DMS153 treated with DMSO at 0.1 percent for 48 hours (cell line): ENCODE data around the gene S100A8.
A peak's percentile ranks its signal among the peaks of the same experiment; 100 is the strongest.
"Not testable (repeated sequence)": the region's sequence is repeated elsewhere in the genome, so short reads cannot be mapped to it uniquely, and the experiment has no call there.

Experiments used
- DNase-seq: peaks from one replicate; lab custom pipeline; 2025; ENCODE audit not compliant: unreplicated experiment; lab: John Stamatoyannopoulos, UW

Gene S100A8

DNA sequence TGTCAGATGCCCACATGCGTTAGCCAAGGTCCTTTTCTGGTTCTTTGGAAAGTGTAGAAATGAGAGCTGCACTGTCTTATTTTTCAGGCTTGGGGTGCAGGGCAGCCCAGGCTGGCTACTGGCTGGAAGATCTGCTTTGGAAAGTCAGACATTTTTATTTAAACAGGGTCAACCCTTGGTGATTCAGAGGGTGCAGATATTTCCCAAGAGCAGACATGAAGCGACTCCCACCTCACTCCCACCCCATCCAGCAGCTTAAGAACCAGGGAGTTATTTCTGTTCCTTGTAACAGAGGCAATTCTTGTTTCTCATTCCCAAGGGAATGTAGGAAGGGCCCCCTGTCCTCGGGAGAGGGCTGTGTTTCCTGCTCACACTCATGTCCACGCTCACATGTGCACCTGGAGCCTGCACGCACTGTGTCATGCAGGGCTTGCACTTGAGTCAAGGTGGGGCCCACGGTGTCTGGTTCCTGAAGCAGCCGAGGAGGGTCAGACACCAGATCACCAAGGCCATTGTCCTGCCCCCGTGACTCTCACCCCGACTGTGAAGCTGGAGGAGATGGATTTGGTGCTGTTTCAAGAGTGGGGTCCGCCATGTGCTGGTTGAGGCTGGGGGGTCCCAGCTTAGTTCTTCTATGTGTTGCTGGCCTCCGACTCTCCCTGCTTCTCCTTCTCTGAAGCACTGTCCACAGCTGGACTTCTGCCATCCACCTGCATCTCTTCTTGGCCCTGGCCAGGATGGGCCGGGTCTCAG lies 26.4 kb upstream of the S100A8 start:
- DNase-seq = no peak

- no peak for DNase-seq
These were observed 25.1 kb upstream of the S100A8 start, which contains the start of gene S100A7A for GRCh38 chr1:153415850-153416570. TSS of gene S100A7A (plus strand) at chr1:153416520. CDS start at chr1:153418083, 1,563 bp downstream.

DNA sequence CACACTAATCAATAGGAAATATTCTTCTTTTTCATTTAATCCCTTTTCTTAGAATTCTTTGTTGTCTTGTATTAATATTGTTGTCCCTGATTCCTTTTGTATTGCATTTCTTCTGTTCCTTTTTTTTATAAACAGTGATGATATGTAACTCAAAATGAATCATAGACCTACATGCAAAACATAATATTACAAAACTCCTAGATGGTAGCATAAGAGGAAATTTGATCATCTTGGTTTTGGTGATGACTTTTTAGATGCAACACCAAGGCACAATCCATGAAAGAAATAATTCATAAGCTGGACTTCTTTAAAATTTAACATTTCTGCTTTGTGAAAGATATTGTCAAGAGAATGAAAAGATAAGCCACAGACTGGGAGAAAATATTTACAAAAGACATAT lies 23.1 kb upstream of the S100A8 start:
- DNase-seq = not testable (repeated sequence)

GRCh38 chr1:153407274-153407673 lies 16.4 kb upstream of the S100A8 start:
- DNase-seq = not testable (repeated sequence)

- not testable (repeated sequence) for DNase-seq
These were observed 15.1 kb upstream of the S100A8 start for GRCh38 chr1:153405825-153406599.

GRCh38 chr1:153404768-153405167 lies 13.9 kb upstream of the S100A8 start:
- no peak for DNase-seq

DNA sequence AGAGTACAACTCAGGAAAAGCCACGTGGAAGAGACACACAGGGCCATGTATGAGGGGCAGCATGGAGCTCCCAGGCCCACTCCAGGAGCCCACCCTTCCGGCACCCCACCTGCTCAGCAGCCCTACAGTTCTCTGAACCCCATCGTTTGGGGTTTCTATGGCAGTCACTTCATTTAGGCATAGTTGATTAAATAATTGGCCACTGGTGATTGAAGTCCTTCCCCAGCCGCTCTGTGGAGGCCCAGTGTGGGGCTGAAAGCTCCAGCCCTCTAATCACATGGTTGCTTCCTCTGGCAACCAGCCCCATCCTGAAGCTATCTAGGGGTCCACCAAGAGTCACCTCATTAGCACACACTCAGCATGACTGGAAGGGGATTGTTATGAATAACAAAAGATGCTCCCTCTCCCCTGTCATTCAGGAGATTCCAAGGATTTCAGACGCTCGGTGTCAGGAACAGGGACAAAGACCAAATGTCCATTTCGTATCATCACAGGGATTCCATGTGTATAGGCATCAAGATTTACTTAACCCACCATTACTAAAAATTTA lies 13.3 kb upstream of the S100A8 start:
- no peak for DNase-seq

DNA sequence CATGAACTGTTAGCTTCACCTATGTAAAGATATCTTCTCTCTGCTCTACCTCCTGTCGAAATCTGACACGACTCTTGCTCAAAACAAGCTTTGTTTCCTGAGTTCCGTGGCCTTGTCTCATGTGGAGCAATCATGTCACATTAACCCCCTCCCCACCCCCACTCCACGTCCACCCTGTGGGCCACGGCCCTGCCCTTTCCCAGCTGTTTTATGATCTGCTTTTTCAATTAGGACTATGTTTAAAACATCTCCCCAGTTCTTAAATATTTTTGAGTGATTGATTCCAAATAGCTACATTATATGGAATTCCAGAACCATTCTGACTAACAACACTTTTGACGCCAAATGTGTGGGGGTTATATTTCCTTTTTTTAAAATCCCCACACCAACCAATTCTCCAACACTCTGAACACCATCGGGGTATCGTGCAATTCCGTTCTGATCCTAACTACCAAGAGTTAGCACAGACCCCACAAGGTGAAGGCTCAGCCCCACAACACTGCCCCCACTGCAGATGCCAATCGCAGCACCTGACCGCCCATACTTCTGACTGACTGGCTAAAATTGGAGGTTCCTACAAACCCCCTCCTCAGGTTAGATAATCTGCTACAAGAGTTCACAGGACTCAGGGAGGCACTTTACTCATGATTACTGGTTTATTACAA lies 12.7 kb upstream of the S100A8 start:
- DNase-seq = no peak

GRCh38 chr1:153402226-153402625 lies 11.4 kb upstream of the S100A8 start:
- no peak for DNase-seq

DNA sequence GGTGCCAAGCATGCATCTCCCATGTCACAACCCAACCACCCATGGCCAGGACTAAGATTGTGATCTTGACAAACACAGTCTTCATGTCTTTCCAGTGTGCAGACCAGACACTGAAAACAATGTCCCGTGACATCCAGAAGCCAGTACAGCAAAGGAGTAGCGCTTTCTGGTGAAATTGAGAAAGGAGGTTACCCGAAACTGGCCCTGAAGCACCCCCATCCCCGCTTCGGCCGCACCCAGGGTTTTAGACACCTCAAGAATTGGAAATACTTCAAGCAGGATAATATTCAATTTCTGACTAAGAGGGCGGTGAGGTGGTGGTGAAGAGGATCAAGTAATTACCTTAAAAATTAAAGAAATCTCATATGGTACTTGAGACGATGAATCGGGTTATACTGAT lies 10.6 kb upstream of the S100A8 start:
- no peak for DNase-seq

- DNase-seq = peak; percentile 33
These were observed 9.4 kb upstream of the S100A8 start for GRCh38 chr1:153400244-153400643.

- no peak for DNase-seq
These were observed 8.7 kb upstream of the S100A8 start for GRCh38 chr1:153399401-153400055.

DNA sequence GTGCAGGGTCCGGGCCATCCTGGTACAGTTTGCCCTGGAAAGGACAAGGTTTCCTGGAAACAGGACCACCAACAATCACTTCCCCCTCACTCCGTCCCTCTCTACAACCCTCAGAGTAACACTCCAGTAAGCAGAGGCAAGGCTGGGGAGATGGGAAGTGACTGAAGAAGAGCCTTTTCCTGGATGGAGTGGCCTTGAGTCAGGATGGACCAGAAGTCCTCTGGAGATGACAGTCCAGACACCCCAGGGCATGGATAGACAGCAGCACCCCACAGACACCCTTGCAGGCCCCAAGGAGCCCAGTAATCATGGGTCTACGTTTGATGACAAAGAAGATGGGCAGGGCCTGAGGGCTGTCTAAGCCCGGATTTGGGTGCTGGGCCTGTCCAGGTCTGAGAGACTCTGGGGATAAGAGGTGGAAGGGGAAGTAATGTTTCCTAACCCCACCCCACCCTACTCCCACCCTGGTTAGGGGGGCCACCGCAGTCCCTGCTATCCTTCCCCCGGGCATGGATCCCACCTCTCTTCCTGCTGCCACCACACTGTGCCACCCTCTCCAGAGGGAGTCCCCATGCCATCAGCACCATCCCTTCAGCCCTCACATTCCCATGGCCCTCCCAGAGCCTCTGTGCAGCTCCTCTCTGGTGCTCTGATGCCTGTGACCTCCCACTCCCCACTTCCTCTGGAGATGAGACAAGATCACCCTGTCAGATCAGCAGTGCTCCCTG lies 7.2 kb upstream of the S100A8 start:
- no peak for DNase-seq

GRCh38 chr1:153397051-153397923 lies 6.4 kb upstream of the S100A8 start:
- DNase-seq = no peak

GRCh38 chr1:153396461-153396860 lies 5.6 kb upstream of the S100A8 start:
- no peak for DNase-seq

DNA sequence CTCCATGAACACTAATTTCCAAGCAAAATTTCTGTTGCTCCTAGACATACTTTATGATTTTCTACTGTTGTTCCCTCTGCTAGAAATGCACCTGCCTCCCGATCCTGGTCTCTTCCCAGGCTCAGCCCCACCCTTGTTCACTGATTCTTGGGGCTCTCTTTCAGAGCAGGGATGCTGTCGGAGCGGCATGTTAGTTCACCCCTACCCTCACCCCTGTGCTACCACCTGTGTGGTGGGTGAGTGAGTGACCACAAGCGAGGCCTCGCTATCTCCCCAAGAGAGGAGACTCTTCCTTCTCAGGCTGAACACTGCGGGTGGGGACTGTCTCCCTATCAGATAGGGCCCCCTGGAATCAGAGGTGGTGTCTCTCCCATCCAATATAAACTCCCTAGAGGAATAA lies 4.9 kb upstream of the S100A8 start:
- no peak for DNase-seq

- no peak for DNase-seq
These were observed 4.3 kb upstream of the S100A8 start for GRCh38 chr1:153395136-153395685.

- DNase-seq = no peak
These were observed 3.5 kb upstream of the S100A8 start for GRCh38 chr1:153394391-153394790.
